H1 (cell line): ENCODE measurements around the gene MAPKAPK2. TPM values are rescaled to one million over a fixed set of nuclear protein-coding genes. Genes with fewer than 3 reads are reported as not detected.

Experiments used
- BRCA1 ChIP-seq: IDR thresholded peaks from 2 replicates; pipeline ENCODE4 v1.6.1; 2012; ENCODE audit warnings: low read depth, low read length, improper control_type of control experiment
- CHD1 ChIP-seq: IDR thresholded peaks from 2 replicates; pipeline ENCODE4 v1.6.1; 2012; ENCODE audit warnings: low read depth, low read length, improper control_type of control experiment
- CHD2 ChIP-seq: IDR thresholded peaks from 2 replicates; pipeline ENCODE4 v1.6.1; 2012; ENCODE audit warnings: low read length, improper control_type of control experiment
- EGR1 ChIP-seq: IDR thresholded peaks from 2 replicates; pipeline ENCODE4 v1.6.1; 2011; ENCODE audit warnings: low read depth, low read length, borderline replicate concordance
- FOSL1 ChIP-seq: IDR thresholded peaks from 2 replicates; pipeline ENCODE4 v1.6.1; 2011; ENCODE audit warnings: mild to moderate bottlenecking, low read depth, low read length, moderate library complexity; ENCODE audit not compliant: insufficient read depth
- RAD21 ChIP-seq, 2 experiments: IDR thresholded peaks in 1 of 2; conservative IDR thresholded peaks in 1 of 2; 2 replicates each; pipeline ENCODE4 v1.6.1; 2011; ENCODE audit warnings: low read depth in 2 of 2, low read length in 2 of 2, improper control_type of control experiment in 1 of 2, inconsistent platforms in 1 of 2, mild to moderate bottlenecking in 1 of 2, moderate library complexity in 1 of 2
- polyA plus RNA-seq, 7 experiments: library from polyadenylated mRNA; depleted of rRNA in 3 of 7; stranded (reverse) in 5 of 7; unstranded in 2 of 7; fragments of >200 nt in 5 of 7; fragments of 200-250 nt in 2 of 7; gene quantifications; 1 replicate in 5 of 7; 2 replicates in 1 of 7; 4 replicates in 1 of 7; pipeline versions ENCODE4 v1.2.1 to v1.2.3, GENCODE V29; 2011 to 2013; ENCODE audit warnings: missing spikeins in 2 of 7, mixed read lengths in 2 of 7
- total RNA-seq: library from RNA; stranded (reverse); fragmentation: NEBNext Ultra II Directional; extraction: Animal tissue kit (Norgen Biotek cat#: 25700); gene quantifications from 2 replicates; pipeline ENCODE4 v1.2.1, GENCODE V29; 2021
- TF ChIP-seq, protein P1 (sequence below): IDR thresholded peaks from 2 replicates; pipeline ENCODE4 v1.6.1; 2011; ENCODE audit warnings: low read length, improper control_type of control experiment

Gene MAPKAPK2
- total and polyA plus RNA-seq, 2 of the 8 experiments (the other 6 are each of a cell fraction or from before 2014, with no cell fraction given), result 27.5 to 44.9 TPM

DNA sequence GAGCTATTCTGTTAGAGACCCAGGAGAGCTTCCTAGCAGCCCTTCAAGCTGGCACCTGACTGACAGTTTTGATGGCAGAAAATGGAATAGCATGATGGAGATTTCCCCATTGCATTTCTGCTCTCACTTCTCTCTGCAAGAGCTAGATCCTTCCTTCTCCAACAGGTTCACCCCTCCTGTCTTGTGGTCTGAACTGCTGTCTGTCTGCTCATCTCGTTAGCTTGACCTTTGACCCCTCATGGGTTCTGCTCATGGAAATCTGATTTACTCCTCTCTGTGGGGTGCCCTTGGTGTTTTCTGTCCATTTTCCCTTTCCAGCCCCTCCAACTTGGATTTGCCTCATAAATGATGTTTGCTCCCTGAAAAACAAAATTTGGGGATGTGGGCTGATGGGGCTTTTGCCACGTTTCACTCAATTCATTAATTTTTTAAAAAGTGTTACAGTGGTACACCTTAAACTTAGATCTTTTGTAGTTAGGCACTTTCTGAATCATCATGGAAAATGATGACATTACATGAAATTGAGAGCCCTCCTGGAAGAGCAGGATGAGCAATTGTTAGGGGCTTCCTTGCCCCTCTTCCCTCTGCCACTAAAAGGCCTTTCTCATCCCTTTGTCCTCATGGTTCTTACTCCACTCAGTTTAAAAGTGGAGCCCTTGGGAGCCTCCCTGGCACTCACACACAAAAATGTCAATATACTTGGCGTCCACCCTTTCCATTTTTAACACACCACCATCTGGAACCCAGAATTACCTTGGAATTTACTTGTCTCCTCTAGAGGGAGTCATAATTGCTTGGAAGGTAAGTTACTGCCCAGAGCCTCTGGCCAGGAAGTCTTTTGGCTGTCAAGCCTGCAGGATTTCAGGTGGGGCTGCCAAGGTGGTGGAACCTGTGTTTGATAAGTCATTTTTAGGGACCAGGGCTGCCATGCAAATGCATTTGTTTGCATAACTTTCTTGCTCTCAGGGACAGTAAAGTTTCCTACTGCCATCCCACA, 54.0 kb downstream of the MAPKAPK2 start (continued):
- TF ChIP-seq EGR1, result no peak
- no peak for TF ChIP-seq BRCA1
- TF ChIP-seq FOSL1, result no peak
- TF ChIP-seq, protein P1, sequence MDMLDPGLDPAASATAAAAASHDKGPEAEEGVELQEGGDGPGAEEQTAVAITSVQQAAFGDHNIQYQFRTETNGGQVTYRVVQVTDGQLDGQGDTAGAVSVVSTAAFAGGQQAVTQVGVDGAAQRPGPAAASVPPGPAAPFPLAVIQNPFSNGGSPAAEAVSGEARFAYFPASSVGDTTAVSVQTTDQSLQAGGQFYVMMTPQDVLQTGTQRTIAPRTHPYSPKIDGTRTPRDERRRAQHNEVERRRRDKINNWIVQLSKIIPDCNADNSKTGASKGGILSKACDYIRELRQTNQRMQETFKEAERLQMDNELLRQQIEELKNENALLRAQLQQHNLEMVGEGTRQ, result no peak
- no peak for TF ChIP-seq CHD2
- peak; percentile 34 to 64; a peak in 3 of 4 replicates for TF ChIP-seq RAD21 (IDR thresholded peaks at IDR 0.05 in 1 of 2, conservative IDR thresholded peaks at IDR 0.05 in 1 of 2; ENCODE audit: low read depth in 2 of 2, low read length in 2 of 2)
- no peak for TF ChIP-seq CHD1
- TF ChIP-seq, all 59 proteins: peak for 3
